H1 (cell line): ENCODE measurements around the gene FAM228A. TPM values are rescaled to one million over a fixed set of nuclear protein-coding genes. Genes with fewer than 3 reads are reported as not detected.

Source experiments
- CTCF ChIA-PET: fragments of 300-600 bp; sonication (Branson Sonifier 250); formaldehyde crosslinking; loops from one replicate; lab custom pipeline; 2021; ENCODE audit not compliant: partially characterized antibody; lab: Charles Lee
- POLR2A ChIA-PET: fragments of 300-600 bp; sonication (Branson Sonifier 250); formaldehyde crosslinking; loops from one replicate; lab custom pipeline; 2021; ENCODE audit warnings: inconsistent platforms; ENCODE audit not compliant: partially characterized antibody; lab: Charles Lee
- DNase-seq, 2 experiments: peaks; one replicate each; pipeline versions ENCODE4 v3.0.0 to v3.0.0-alpha.2; 2010 to 2022; ENCODE audit warnings: low spot score in 2 of 2, low read depth in 1 of 2, mixed read lengths in 1 of 2
- FAIRE-seq: peaks from 2 replicates; lab custom pipeline; 2011; peaks lifted over from hg19 to GRCh38; lab: Jason Lieb, UNC
- H2AFZ ChIP-seq: 2 replicates; pipeline ENCODE4 v1.8.1; 2012; ENCODE audit warnings: low read length, inconsistent platforms
- H2AK5ac ChIP-seq: 2 replicates; pipeline ENCODE4 v1.6.1; 2013; ENCODE audit warnings: low read depth, low read length
- H2BK120ac ChIP-seq: replicated peaks from 2 replicates; pipeline ENCODE3; 2013; ENCODE audit warnings: low read depth, low read length, inconsistent platforms
- H2BK12ac ChIP-seq: 2 replicates; pipeline ENCODE4 v1.6.1; 2013; ENCODE audit warnings: low read depth, low read length
- H2BK15ac ChIP-seq: 2 replicates; pipeline ENCODE4 v1.6.1; 2013; ENCODE audit warnings: low read length
- H2BK20ac ChIP-seq: 2 replicates; pipeline ENCODE4 v1.6.1; 2013; ENCODE audit warnings: low read length
- H2BK5ac ChIP-seq: 2 replicates; pipeline ENCODE4 v1.6.1; 2013; ENCODE audit warnings: low read depth, low read length
- H3K14ac ChIP-seq: 2 replicates; pipeline ENCODE4 v1.6.1; 2013; ENCODE audit warnings: inconsistent platforms; ENCODE audit not compliant: insufficient read length
- H3K18ac ChIP-seq: 2 replicates; pipeline ENCODE4 v1.6.1; 2013; ENCODE audit warnings: low read length; ENCODE audit errors: extremely low read depth
- H3K23ac ChIP-seq: 2 replicates; pipeline ENCODE4 v1.6.1; 2013; ENCODE audit warnings: inconsistent platforms; ENCODE audit not compliant: insufficient read length
- H3K23me2 ChIP-seq: 2 replicates; pipeline ENCODE4 v1.6.1; 2013; ENCODE audit warnings: low read depth, low read length
- H3K27ac ChIP-seq: 2 replicates; pipeline ENCODE4 v1.6.1; 2011; ENCODE audit warnings: low read depth, low read length, inconsistent platforms
- H3K27me3 ChIP-seq, 4 experiments: replicated peaks in 1 of 4; 1 replicate in 1 of 4; 2 replicates in 3 of 4; pipeline versions ENCODE4 v1.6.1 to v1.8.1; 2011 to 2013; ENCODE audit warnings: low read length in 3 of 4, mild to moderate bottlenecking in 3 of 4, inconsistent platforms in 2 of 4, mixed read lengths in 2 of 4, moderate library complexity in 1 of 4; ENCODE audit not compliant: control insufficient read depth in 3 of 4, insufficient read depth in 3 of 4; ENCODE audit errors: extremely low read depth in 1 of 4
- H3K36me3 ChIP-seq, 4 experiments: 2 replicates each; pipeline versions ENCODE4 v1.6.1 to v1.8.1; 2011 to 2013; ENCODE audit warnings: mild to moderate bottlenecking in 4 of 4, low read length in 3 of 4, moderate library complexity in 2 of 4, control low read depth in 1 of 4, inconsistent platforms in 1 of 4; ENCODE audit not compliant: insufficient read depth in 4 of 4, control insufficient read depth in 2 of 4
- H3K4ac ChIP-seq: replicated peaks from 2 replicates; pipeline ENCODE3; 2013; ENCODE audit warnings: low read length, low read depth, mixed read lengths, inconsistent platforms; ENCODE audit not compliant: insufficient read length
- H3K4me1 ChIP-seq, 4 experiments: replicated peaks in 1 of 4; 1 replicate in 1 of 4; 2 replicates in 3 of 4; pipeline versions ENCODE4 v1.6.1 to v1.8.1; 2011 to 2013; ENCODE audit warnings: low read length in 3 of 4, inconsistent platforms in 2 of 4, mixed read lengths in 1 of 4; ENCODE audit not compliant: insufficient read depth in 4 of 4, control insufficient read depth in 3 of 4
- H3K4me2 ChIP-seq, 2 experiments: 2 replicates each; pipeline versions ENCODE4 v1.6.1 to v1.8.1; 2011 to 2013; ENCODE audit warnings: low read depth in 2 of 2, low read length in 2 of 2, control low read depth in 1 of 2, inconsistent platforms in 1 of 2, mild to moderate bottlenecking in 1 of 2; ENCODE audit not compliant: insufficient read depth in 1 of 2
- H3K4me3 ChIP-seq, 4 experiments: fragments of 200-600, 300-600 bp in 1 of 4; sonication (generic), shearing (Covaris generic), sonication (Bioruptor Twin) in 1 of 4; 2 replicates each; pipeline versions ENCODE4 v1.5.1 to v1.8.1; 2011 to 2016; ENCODE audit warnings: low read length in 4 of 4, low read depth in 3 of 4, control low read depth in 2 of 4, inconsistent platforms in 2 of 4, mild to moderate bottlenecking in 2 of 4, mixed read lengths in 1 of 4, moderate library complexity in 1 of 4; ENCODE audit not compliant: insufficient read depth in 2 of 4; ENCODE audit errors: extremely low read depth in 1 of 4
- H3K56ac ChIP-seq: replicated peaks from 2 replicates; pipeline ENCODE3; 2013; ENCODE audit warnings: low read depth, mild to moderate bottlenecking, mixed read lengths, low read length, inconsistent platforms; ENCODE audit not compliant: insufficient read length
- H3K79me1 ChIP-seq: 2 replicates; pipeline ENCODE4 v1.6.1; 2013; ENCODE audit warnings: low read depth, low read length, control low read depth
- H3K79me2 ChIP-seq, 2 experiments: 2 replicates each; pipeline versions ENCODE4 v1.6.1 to v1.8.1; 2012 to 2013; ENCODE audit warnings: low read length in 2 of 2, mild to moderate bottlenecking in 2 of 2, inconsistent platforms in 1 of 2; ENCODE audit not compliant: insufficient read depth in 2 of 2, control insufficient read depth in 1 of 2
- H3K9ac ChIP-seq, 4 experiments: replicated peaks in 1 of 4; 1 replicate in 1 of 4; 2 replicates in 3 of 4; pipeline versions ENCODE4 v1.6.1 to v1.8.1; 2011 to 2013; ENCODE audit warnings: low read depth in 3 of 4, low read length in 3 of 4, control low read depth in 2 of 4, mild to moderate bottlenecking in 2 of 4, moderate library complexity in 2 of 4, inconsistent platforms in 1 of 4; ENCODE audit errors: extremely low read depth in 1 of 4
- H3K9me3 ChIP-seq, 2 experiments: 2 replicates each; pipeline versions ENCODE4 v1.6.1 to v1.8.1; 2012 to 2013; ENCODE audit warnings: mild to moderate bottlenecking in 2 of 2, moderate library complexity in 2 of 2, control low read depth in 1 of 2, inconsistent platforms in 1 of 2, low read depth in 1 of 2, low read length in 1 of 2, mixed read lengths in 1 of 2; ENCODE audit not compliant: insufficient read depth in 2 of 2
- H4K20me1 ChIP-seq, 2 experiments: replicated peaks in 1 of 2; 2 replicates each; pipeline versions ENCODE3 to v1.8.1; 2011 to 2013; ENCODE audit warnings: inconsistent platforms in 2 of 2, low read length in 2 of 2, mild to moderate bottlenecking in 1 of 2; ENCODE audit not compliant: insufficient read depth in 2 of 2, control insufficient read depth in 1 of 2
- H4K5ac ChIP-seq: 2 replicates; pipeline ENCODE4 v1.6.1; 2013; ENCODE audit warnings: low read length, low read depth, mixed read lengths, inconsistent platforms; ENCODE audit not compliant: insufficient read length
- H4K8ac ChIP-seq: 2 replicates; pipeline ENCODE4 v1.8.0; 2013; ENCODE audit warnings: mild to moderate bottlenecking, moderate library complexity, low read length, inconsistent platforms; ENCODE audit not compliant: insufficient read depth; ENCODE audit errors: extremely low read depth
- H4K91ac ChIP-seq: replicated peaks from 2 replicates; pipeline ENCODE3; 2013; ENCODE audit warnings: low read length, mixed read lengths, inconsistent platforms; ENCODE audit not compliant: insufficient read length
- ATF2 ChIP-seq: IDR thresholded peaks from 2 replicates; pipeline ENCODE4 v1.6.1; 2012; ENCODE audit warnings: low read length, inconsistent platforms
- CHD1 ChIP-seq: IDR thresholded peaks from 2 replicates; pipeline ENCODE4 v1.6.1; 2012; ENCODE audit warnings: low read depth, low read length, improper control_type of control experiment
- KDM4A ChIP-seq: IDR thresholded peaks from one replicate; pipeline ENCODE4 v1.7.1; 2012; ENCODE audit warnings: low read depth, mild to moderate bottlenecking, moderate library complexity, low read length, inconsistent platforms; ENCODE audit not compliant: severe bottlenecking
- KDM5A ChIP-seq: fragments of 200-600 bp; IDR thresholded peaks from 2 replicates; pipeline ENCODE4 v1.7.1; 2012; ENCODE audit warnings: mild to moderate bottlenecking, low read length, inconsistent platforms, mixed read lengths
- MAFK ChIP-seq: IDR thresholded peaks from 2 replicates; pipeline ENCODE4 v1.6.1; 2012; ENCODE audit warnings: low read depth, mild to moderate bottlenecking, improper control_type of control experiment, low read length
- SIRT6 ChIP-seq: IDR thresholded peaks from one replicate; pipeline ENCODE4 v1.7.1; 2012; ENCODE audit warnings: low read length, inconsistent platforms
- SIX5 ChIP-seq: IDR thresholded peaks from 2 replicates; pipeline ENCODE4 v1.6.1; 2011; ENCODE audit warnings: mild to moderate bottlenecking, low read depth, low read length
- SP2 ChIP-seq: IDR thresholded peaks from 2 replicates; pipeline ENCODE4 v1.6.1; 2012; ENCODE audit warnings: mild to moderate bottlenecking, low read length, inconsistent platforms
- SRF ChIP-seq: IDR thresholded peaks from 2 replicates; pipeline ENCODE4 v1.6.1; 2011; ENCODE audit warnings: mild to moderate bottlenecking, low read depth, low read length, moderate library complexity
- TAF7 ChIP-seq: optimal IDR thresholded peaks from 2 replicates; pipeline ENCODE3; 2011; ENCODE audit warnings: low read depth, mild to moderate bottlenecking, inconsistent platforms, low read length, moderate library complexity, borderline replicate concordance
- TEAD4 ChIP-seq: IDR thresholded peaks from 2 replicates; pipeline ENCODE4 v1.6.1; 2012; ENCODE audit warnings: low read depth, low read length, inconsistent platforms, mixed read lengths
- WGBS, 2 experiments: shearing (Covaris generic) in 1 of 2; methylation state at CpG; one replicate each; pipeline versions ENCODE4 v1.1.6 to v1.1.7; 2013 to 2015; ENCODE audit warnings: low lambda C conversion rate in 2 of 2, mixed read lengths in 2 of 2, inconsistent platforms in 1 of 2, low coverage in 1 of 2, missing lambda C conversion rate in 1 of 2; ENCODE audit not compliant: insufficient replicate concordance in 2 of 2, insufficient coverage in 1 of 2, insufficient read length in 1 of 2; ENCODE audit errors: extremely low coverage in 1 of 2, missing lambda C conversion rate in 1 of 2; 5-methylcytosine and 5-hydroxymethylcytosine counted together
- polyA plus RNA-seq, 7 experiments: library from polyadenylated mRNA; depleted of rRNA in 3 of 7; stranded (reverse) in 5 of 7; unstranded in 2 of 7; fragments of >200 nt in 5 of 7; fragments of 200-250 nt in 2 of 7; gene quantifications; 1 replicate in 5 of 7; 2 replicates in 1 of 7; 4 replicates in 1 of 7; pipeline versions ENCODE4 v1.2.1 to v1.2.3, GENCODE V29; 2011 to 2013; ENCODE audit warnings: missing spikeins in 2 of 7, mixed read lengths in 2 of 7
- total RNA-seq: library from RNA; stranded (reverse); fragmentation: NEBNext Ultra II Directional; extraction: Animal tissue kit (Norgen Biotek cat#: 25700); gene quantifications from 2 replicates; pipeline ENCODE4 v1.2.1, GENCODE V29; 2021

FAM228A gene
- total and polyA plus RNA-seq, 2 of the 8 experiments (the other 6 are each of a cell fraction or from before 2014, with no cell fraction given), result not detected

- H3K4me1 ChIP-seq, result no peaks in the 10 kb centered on the region
- no peak overlapping the region for H2AFZ ChIP-seq
- no peak overlapping the region for H4K91ac ChIP-seq
- H3K4ac ChIP-seq, result no peak overlapping the region
- DNase-seq (no peak), FAIRE-seq (no peak)
- no peak overlapping the region for H3K4me3 ChIP-seq
- no peak overlapping the region for H3K27ac ChIP-seq
- H3K14ac ChIP-seq, result no peak overlapping the region
- no peak overlapping the region for H4K8ac ChIP-seq
- no peak overlapping the region for H2BK15ac ChIP-seq
- peaks cover 0 to 2% of the 10 kb centered on the region in 2 experiments for H4K20me1 ChIP-seq
- ChIA-PET CTCF (interaction anchor here (0.8 to 1.2 kb wide), 2 partner anchors 11 to 13 kb away, joined by 3 to 4 read pairs; no protein-coding TSS in a partner anchor), POLR2A (interaction anchor here (0.8 to 1.0 kb wide), 2 partner anchors 10 to 15 kb away, joined by 3 read pairs; no protein-coding TSS in a partner anchor)
- no peak overlapping the region for H4K5ac ChIP-seq
- H3K4me2 ChIP-seq, result no peak overlapping the region
- no peak overlapping the region for H3K9ac ChIP-seq
- H2BK12ac ChIP-seq, result no peak overlapping the region
- no peak for TF ChIP-seq ATF2
- TF ChIP-seq KDM4A, result no peak
- no peak for TF ChIP-seq MAFK
- no peak for TF ChIP-seq SIRT6
- TF ChIP-seq CHD1, result no peak
- TF ChIP-seq KDM5A, result no peak
- no peak for TF ChIP-seq SP2
- no peak for TF ChIP-seq SIX5
- no peak for TF ChIP-seq TAF7
- TF ChIP-seq TEAD4, result no peak
- no peak for TF ChIP-seq SRF
- H2AK5ac ChIP-seq, result no peak overlapping the region
- no peaks in the 10 kb centered on the region for H3K36me3 ChIP-seq
- WGBS, 2 experiments, result 85 to 100% methylated on average over 1 to 6 of the region's 6 CpGs
- H2BK20ac ChIP-seq, result no peak overlapping the region
- no peaks in the 10 kb centered on the region for H3K27me3 ChIP-seq
- no peak overlapping the region for H2BK5ac ChIP-seq
- no peak overlapping the region for H3K23ac ChIP-seq
- no peak overlapping the region for H2BK120ac ChIP-seq
- no peak overlapping the region for H3K18ac ChIP-seq
- no peaks in the 10 kb centered on the region for H3K79me2 ChIP-seq
- H3K56ac ChIP-seq, result no peak overlapping the region
- H3K9me3 ChIP-seq, result no peaks in the 10 kb centered on the region
- no peaks in the 10 kb centered on the region for H3K23me2 ChIP-seq
- no peaks in the 10 kb centered on the region; the same call in 1 of the 2 replicates for H3K79me1 ChIP-seq
These were observed 46.6 kb downstream of the FAM228A start for GRCh38 chr2:24221343-24222050.
